ENCODE results near the gene CLIP3.
A peak's percentile ranks its signal among the peaks of the same experiment; 100 is the strongest.

Gene CLIP3

GRCh38 chr19:36010402-36010801 is 22.3 kb downstream of the CLIP3 start:
- no peak overlapping the region for H3K4me3 ChIP-seq
- TF ChIP-seq Cebpa-rat (IDR thresholded peaks at IDR 0.05) = no peak

GRCh38 chr19:36009633-36010379 is 22.9 kb downstream of the CLIP3 start:
- Histone ChIP-seq H3K4me2 (peak overlapping the region; percentile 69), H3K4me3 (peak overlapping the region; percentile 38; the same call in 1 of the 2 replicates), H3K4me1 (peaks cover 14% of the 10 kb centered on the region), H3K9ac (no peak overlapping the region), H4K20me1 (no peaks in the 10 kb centered on the region), H3K27me3 (peaks cover 14% of the 10 kb centered on the region; the same call in 1 of the 2 replicates), H3K27ac (no peak overlapping the region), H3K36me3 (peaks cover 4% of the 10 kb centered on the region; the same call in 1 of the 2 replicates), H3K9me3 (no peaks in the 10 kb centered on the region)
- no peak for TF ChIP-seq Cebpa-rat (IDR thresholded peaks at IDR 0.05)

More at GRCh38 chr19:36010402-36010801, 22.3 kb downstream of the CLIP3 start:
- Histone ChIP-seq H3K4me2 (no peak overlapping the region), H4K20me1 (no peaks in the 10 kb centered on the region), H3K27me3 (peaks cover 14% of the 10 kb centered on the region; the same call in 1 of the 2 replicates), H3K9me3 (no peaks in the 10 kb centered on the region), H3K4me1 (peaks cover 20% of the 10 kb centered on the region), H3K27ac (no peak overlapping the region), H3K9ac (no peak overlapping the region), H3K36me3 (peaks cover 4% of the 10 kb centered on the region; the same call in 1 of the 2 replicates)

GRCh38 chr19:36009220-36009619 is 23.5 kb downstream of the CLIP3 start:
- peaks cover 14% of the 10 kb centered on the region; the same call in 1 of the 2 replicates for H3K27me3 ChIP-seq
- H3K4me3 ChIP-seq = peak overlapping the region; percentile 38; the same call in 1 of the 2 replicates
- H3K27ac ChIP-seq = no peak overlapping the region
- H4K20me1 ChIP-seq = no peaks in the 10 kb centered on the region
- no peaks in the 10 kb centered on the region for H3K9me3 ChIP-seq
- H3K4me2 ChIP-seq = peak overlapping the region; percentile 69
- H3K4me1 ChIP-seq = peaks cover 10% of the 10 kb centered on the region
- TF ChIP-seq Cebpa-rat (IDR thresholded peaks at IDR 0.05) = no peak
- peaks cover 4% of the 10 kb centered on the region; the same call in 1 of the 2 replicates for H3K36me3 ChIP-seq
- H3K9ac ChIP-seq = peak overlapping the region; percentile 10; the same call in 1 of the 2 replicates

GRCh38 chr19:36008336-36008978 is 24.2 kb downstream of the CLIP3 start, which contains the start of gene SYNE4:
TSS of gene SYNE4 (minus strand) at chr19:36008813. CDS start at chr19:36008681, 132 bp downstream.
- peaks cover 8% of the 10 kb centered on the region for H3K4me1 ChIP-seq
- H3K27ac ChIP-seq = no peak within 1 kb of the TSS
- TF ChIP-seq Cebpa-rat (IDR thresholded peaks at IDR 0.05) = no peak

GRCh38 chr19:36006955-36007354 is 25.7 kb downstream of the CLIP3 start:
- 0 out of 2 replicates have a peak, but pooled peaks cover 13% of the 10 kb centered on the region for H4K20me1 ChIP-seq
- peaks cover 11% of the 10 kb centered on the region for H3K36me3 ChIP-seq
- TF ChIP-seq Cebpa-rat (IDR thresholded peaks at IDR 0.05) = no peak
- H3K4me3 ChIP-seq = no peak overlapping the region
- H3K9me3 ChIP-seq = no peaks in the 10 kb centered on the region
- H3K27ac ChIP-seq = no peak overlapping the region
- H3K4me1 ChIP-seq = peaks cover 6% of the 10 kb centered on the region
- H3K27me3 ChIP-seq = peaks cover 14% of the 10 kb centered on the region; the same call in 1 of the 2 replicates
- no peak overlapping the region for H3K4me2 ChIP-seq
- no peak overlapping the region for H3K9ac ChIP-seq

More at GRCh38 chr19:36008336-36008978, 24.2 kb downstream of the CLIP3 start, which contains the start of gene SYNE4:
- peak within 1 kb of the TSS; percentile 10; the same call in 1 of the 2 replicates for H3K9ac ChIP-seq
- H4K20me1 ChIP-seq = 0 out of 2 replicates have a peak, but pooled peaks cover 5% of the 10 kb centered on the region
- H3K36me3 ChIP-seq = peaks cover 11% of the 10 kb centered on the region
- H3K4me3 ChIP-seq = peak within 1 kb of the TSS; percentile 38; the same call in 1 of the 2 replicates
- peaks cover 14% of the 10 kb centered on the region; the same call in 1 of the 2 replicates for H3K27me3 ChIP-seq
- H3K4me2 ChIP-seq = peak within 1 kb of the TSS; percentile 69
- no peaks in the 10 kb centered on the region for H3K9me3 ChIP-seq

GRCh38 chr19:36003284-36003683 is 29.4 kb downstream of the CLIP3 start:
- Histone ChIP-seq H3K4me3 (no peak overlapping the region), H3K36me3 (peaks cover 33% of the 10 kb centered on the region), H3K27ac (no peak overlapping the region), H3K4me2 (no peak overlapping the region), H3K4me1 (peaks cover 6% of the 10 kb centered on the region), H3K9ac (no peak overlapping the region), H3K9me3 (no peaks in the 10 kb centered on the region), H3K27me3 (peaks cover 2% of the 10 kb centered on the region; the same call in 1 of the 2 replicates), H4K20me1 (peaks cover 34% of the 10 kb centered on the region)
- no peak for TF ChIP-seq Cebpa-rat (IDR thresholded peaks at IDR 0.05)

GRCh38 chr19:36001605-36002004 is 31.1 kb downstream of the CLIP3 start:
- no peak overlapping the region for H3K4me3 ChIP-seq
- H3K4me2 ChIP-seq = no peak overlapping the region
- H3K36me3 ChIP-seq = peaks cover 44% of the 10 kb centered on the region
- H3K27ac ChIP-seq = no peak overlapping the region
- peaks cover 12% of the 10 kb centered on the region for H3K4me1 ChIP-seq
- H4K20me1 ChIP-seq = peaks cover 47% of the 10 kb centered on the region
- H3K27me3 ChIP-seq = no peaks in the 10 kb centered on the region
- no peak for TF ChIP-seq Cebpa-rat (IDR thresholded peaks at IDR 0.05)
- H3K9me3 ChIP-seq = no peaks in the 10 kb centered on the region
- no peak overlapping the region for H3K9ac ChIP-seq

- H3K9ac ChIP-seq = no peak overlapping the region
- no peak overlapping the region for H3K27ac ChIP-seq
- peaks cover 36% of the 10 kb centered on the region for H3K36me3 ChIP-seq
- peak overlapping the region; percentile 99 for H3K4me2 ChIP-seq
- H3K4me1 ChIP-seq = peaks cover 29% of the 10 kb centered on the region
- no peak overlapping the region; the same call in 1 of the 2 replicates for H3K4me3 ChIP-seq
- TF ChIP-seq Cebpa-rat (IDR thresholded peaks at IDR 0.05) = no peak
- peaks cover 11% of the 10 kb centered on the region for H3K27me3 ChIP-seq
- H4K20me1 ChIP-seq = peaks cover 44% of the 10 kb centered on the region
- H3K9me3 ChIP-seq = no peaks in the 10 kb centered on the region
These were observed 35.9 kb downstream of the CLIP3 start for GRCh38 chr19:35996777-35997176.

- Histone ChIP-seq H3K27me3 (peaks cover 11% of the 10 kb centered on the region), H3K27ac (peak within 1 kb of the TSS; percentile 80), H3K4me3 (peak within 1 kb of the TSS; percentile 89), H3K4me1 (peaks cover 29% of the 10 kb centered on the region), H3K36me3 (peaks cover 24% of the 10 kb centered on the region), H4K20me1 (peaks cover 38% of the 10 kb centered on the region), H3K9ac (peak within 1 kb of the TSS; percentile 81), H3K4me2 (peak within 1 kb of the TSS; percentile 99), H3K9me3 (no peaks in the 10 kb centered on the region)
- peak; percentile 88 for TF ChIP-seq Cebpa-rat (IDR thresholded peaks at IDR 0.05)
These were observed 37.4 kb downstream of the CLIP3 start, which contains the start of gene SDHAF1 for GRCh38 chr19:35995048-35995993. TSS of gene SDHAF1 (plus strand) at chr19:35995188. CDS start at chr19:35995275, 87 bp downstream.

Measured in BLaER1 (cell line).